SK-N-SH (cell line): ENCODE measurements around the gene PRRT2.
"Not testable (repeated sequence)": the region's sequence is repeated elsewhere in the genome, so short reads cannot be mapped to it uniquely, and the experiment has no call there.

ENCODE experiments used
- CHD2 ChIP-seq: fragments of 150-350 bp; IDR thresholded peaks from 2 replicates; pipeline ENCODE4 v1.6.1; 2018; ENCODE audit warnings: low read length; ENCODE audit not compliant: partially characterized antibody
- FOXM1 ChIP-seq: IDR thresholded peaks from 2 replicates; pipeline ENCODE4 v1.4.0; 2012; ENCODE audit warnings: low read depth, mild to moderate bottlenecking
- GABPA ChIP-seq: IDR thresholded peaks from 2 replicates; pipeline ENCODE4 v1.4.0; 2012; ENCODE audit warnings: low read depth, mild to moderate bottlenecking
- JUND ChIP-seq: IDR thresholded peaks from 2 replicates; pipeline ENCODE4 v1.4.0; 2012
- NRF1 ChIP-seq: IDR thresholded peaks from 2 replicates; pipeline ENCODE4 v1.6.1; 2012; ENCODE audit warnings: low read depth, mild to moderate bottlenecking, low read length
- POLR2AphosphoS5 ChIP-seq: IDR thresholded peaks from 2 replicates; pipeline ENCODE4 v1.6.1; 2012; ENCODE audit warnings: low read depth, low read length
- RCOR1 ChIP-seq: fragments of 150-350 bp; IDR thresholded peaks from 2 replicates; pipeline ENCODE4 v1.6.1; 2017; ENCODE audit warnings: antibody characterized with exemption, low read length
- SIN3A ChIP-seq: IDR thresholded peaks from 2 replicates; pipeline ENCODE4 v1.6.1; 2012; ENCODE audit warnings: low read depth, mild to moderate bottlenecking, low read length, moderate library complexity, borderline replicate concordance
- YY1 ChIP-seq: IDR thresholded peaks from 2 replicates; pipeline ENCODE4 v1.4.0; 2012; ENCODE audit warnings: low read depth, mild to moderate bottlenecking
- TF ChIP-seq, protein P1 (sequence below): fragments of 150-350 bp; IDR thresholded peaks from 2 replicates; pipeline ENCODE4 v1.6.1; 2017; ENCODE audit warnings: antibody characterized with exemption, low read length, low read depth, borderline replicate concordance
- TF ChIP-seq, protein P2 (sequence below): IDR thresholded peaks from 2 replicates; pipeline ENCODE4 v1.4.0; 2012; ENCODE audit warnings: low read depth, borderline replicate concordance
- TF ChIP-seq, protein P3 (sequence below): fragments of 200-600 bp; sonication (generic); IDR thresholded peaks from 2 replicates; pipeline ENCODE4 v1.6.1; 2017; ENCODE audit warnings: antibody characterized with exemption, mild to moderate bottlenecking, moderate library complexity
- TF ChIP-seq, protein P4 (sequence below): IDR thresholded peaks from 2 replicates; pipeline ENCODE4; 2012

DNA sequence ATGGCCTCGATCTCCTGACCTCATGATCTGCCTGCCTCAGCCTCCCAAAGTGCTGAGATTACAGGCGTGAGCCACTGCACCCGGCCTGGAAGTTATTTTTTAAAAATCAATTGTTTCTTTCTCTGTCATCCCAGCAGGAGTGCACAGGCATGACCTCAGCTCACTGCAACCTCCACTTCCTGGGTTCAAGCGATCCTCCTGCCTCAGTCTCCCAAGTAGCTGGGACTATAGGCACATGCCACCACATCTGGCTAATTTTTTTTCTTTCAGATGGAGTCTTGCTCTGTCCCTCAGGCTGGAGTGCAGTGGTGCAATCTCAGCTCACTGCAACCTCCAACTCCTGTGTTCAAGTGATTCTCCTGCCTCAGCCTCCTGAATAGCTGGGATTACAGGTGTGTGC, 24.8 kb upstream of the PRRT2 start:
- TF ChIP-seq, protein P1, sequence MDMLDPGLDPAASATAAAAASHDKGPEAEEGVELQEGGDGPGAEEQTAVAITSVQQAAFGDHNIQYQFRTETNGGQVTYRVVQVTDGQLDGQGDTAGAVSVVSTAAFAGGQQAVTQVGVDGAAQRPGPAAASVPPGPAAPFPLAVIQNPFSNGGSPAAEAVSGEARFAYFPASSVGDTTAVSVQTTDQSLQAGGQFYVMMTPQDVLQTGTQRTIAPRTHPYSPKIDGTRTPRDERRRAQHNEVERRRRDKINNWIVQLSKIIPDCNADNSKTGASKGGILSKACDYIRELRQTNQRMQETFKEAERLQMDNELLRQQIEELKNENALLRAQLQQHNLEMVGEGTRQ = not testable (repeated sequence)
- TF ChIP-seq GABPA, FOXM1, CHD2, JUND, YY1, NRF1, RCOR1, SIN3A, POLR2AphosphoS5: not testable (repeated sequence)
- TF ChIP-seq, protein P2, sequence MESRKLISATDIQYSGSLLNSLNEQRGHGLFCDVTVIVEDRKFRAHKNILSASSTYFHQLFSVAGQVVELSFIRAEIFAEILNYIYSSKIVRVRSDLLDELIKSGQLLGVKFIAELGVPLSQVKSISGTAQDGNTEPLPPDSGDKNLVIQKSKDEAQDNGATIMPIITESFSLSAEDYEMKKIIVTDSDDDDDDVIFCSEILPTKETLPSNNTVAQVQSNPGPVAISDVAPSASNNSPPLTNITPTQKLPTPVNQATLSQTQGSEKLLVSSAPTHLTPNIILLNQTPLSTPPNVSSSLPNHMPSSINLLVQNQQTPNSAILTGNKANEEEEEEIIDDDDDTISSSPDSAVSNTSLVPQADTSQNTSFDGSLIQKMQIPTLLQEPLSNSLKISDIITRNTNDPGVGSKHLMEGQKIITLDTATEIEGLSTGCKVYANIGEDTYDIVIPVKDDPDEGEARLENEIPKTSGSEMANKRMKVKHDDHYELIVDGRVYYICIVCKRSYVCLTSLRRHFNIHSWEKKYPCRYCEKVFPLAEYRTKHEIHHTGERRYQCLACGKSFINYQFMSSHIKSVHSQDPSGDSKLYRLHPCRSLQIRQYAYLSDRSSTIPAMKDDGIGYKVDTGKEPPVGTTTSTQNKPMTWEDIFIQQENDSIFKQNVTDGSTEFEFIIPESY = not testable (repeated sequence)
- TF ChIP-seq, protein P3, sequence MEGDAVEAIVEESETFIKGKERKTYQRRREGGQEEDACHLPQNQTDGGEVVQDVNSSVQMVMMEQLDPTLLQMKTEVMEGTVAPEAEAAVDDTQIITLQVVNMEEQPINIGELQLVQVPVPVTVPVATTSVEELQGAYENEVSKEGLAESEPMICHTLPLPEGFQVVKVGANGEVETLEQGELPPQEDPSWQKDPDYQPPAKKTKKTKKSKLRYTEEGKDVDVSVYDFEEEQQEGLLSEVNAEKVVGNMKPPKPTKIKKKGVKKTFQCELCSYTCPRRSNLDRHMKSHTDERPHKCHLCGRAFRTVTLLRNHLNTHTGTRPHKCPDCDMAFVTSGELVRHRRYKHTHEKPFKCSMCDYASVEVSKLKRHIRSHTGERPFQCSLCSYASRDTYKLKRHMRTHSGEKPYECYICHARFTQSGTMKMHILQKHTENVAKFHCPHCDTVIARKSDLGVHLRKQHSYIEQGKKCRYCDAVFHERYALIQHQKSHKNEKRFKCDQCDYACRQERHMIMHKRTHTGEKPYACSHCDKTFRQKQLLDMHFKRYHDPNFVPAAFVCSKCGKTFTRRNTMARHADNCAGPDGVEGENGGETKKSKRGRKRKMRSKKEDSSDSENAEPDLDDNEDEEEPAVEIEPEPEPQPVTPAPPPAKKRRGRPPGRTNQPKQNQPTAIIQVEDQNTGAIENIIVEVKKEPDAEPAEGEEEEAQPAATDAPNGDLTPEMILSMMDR = not testable (repeated sequence)
- TF ChIP-seq, protein P4, sequence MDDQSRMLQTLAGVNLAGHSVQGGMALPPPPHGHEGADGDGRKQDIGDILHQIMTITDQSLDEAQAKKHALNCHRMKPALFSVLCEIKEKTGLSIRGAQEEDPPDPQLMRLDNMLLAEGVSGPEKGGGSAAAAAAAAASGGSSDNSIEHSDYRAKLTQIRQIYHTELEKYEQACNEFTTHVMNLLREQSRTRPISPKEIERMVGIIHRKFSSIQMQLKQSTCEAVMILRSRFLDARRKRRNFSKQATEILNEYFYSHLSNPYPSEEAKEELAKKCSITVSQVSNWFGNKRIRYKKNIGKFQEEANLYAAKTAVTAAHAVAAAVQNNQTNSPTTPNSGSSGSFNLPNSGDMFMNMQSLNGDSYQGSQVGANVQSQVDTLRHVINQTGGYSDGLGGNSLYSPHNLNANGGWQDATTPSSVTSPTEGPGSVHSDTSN = not testable (repeated sequence)
